Kidney tubule cell (primary cell): ENCODE measurements around the gene ABCB9.
A peak's percentile ranks its signal among the peaks of the same experiment; 100 is the strongest.
"Not testable (repeated sequence)": the region's sequence is repeated elsewhere in the genome, so short reads cannot be mapped to it uniquely, and the experiment has no call there.

Experiments used
- DNase-seq: peaks from one replicate; pipeline ENCODE4 v3.0.0-alpha.2; 2018; ENCODE audit warnings: low spot score

The ABCB9 gene

GRCh38 chr12:122965851-122966742 is at the start of gene ABCB9:
Gene ABCB9, minus strand, starts transcription at chr12:122966463. Its CDS starts 6,228 bp downstream, at chr12:122960235.
- peak; percentile 91 for DNase-seq

GRCh38 chr12:123014473-123014872 is 48.2 kb upstream of the ABCB9 start:
- DNase-seq = not testable (repeated sequence)

GRCh38 chr12:123013185-123014095 is 47.2 kb upstream of the ABCB9 start:
- no peak for DNase-seq

GRCh38 chr12:123011701-123012100 is 45.4 kb upstream of the ABCB9 start:
- no peak for DNase-seq

- no peak for DNase-seq
Observed at GRCh38 chr12:123010681-123011080, 44.4 kb upstream of the ABCB9 start.

GRCh38 chr12:123010110-123010509 is 43.8 kb upstream of the ABCB9 start:
- no peak for DNase-seq

- no peak for DNase-seq
Observed at GRCh38 chr12:123006977-123007376, 40.7 kb upstream of the ABCB9 start.

GRCh38 chr12:123005081-123005626 is 38.9 kb upstream of the ABCB9 start:
- DNase-seq = no peak

- no peak for DNase-seq
Observed at GRCh38 chr12:123004287-123004686, 38.0 kb upstream of the ABCB9 start.

GRCh38 chr12:123003257-123003656 is 37.0 kb upstream of the ABCB9 start:
- no peak for DNase-seq

- DNase-seq = no peak
Observed at GRCh38 chr12:123001464-123001863, 35.2 kb upstream of the ABCB9 start.

GRCh38 chr12:123000578-123000977 is 34.3 kb upstream of the ABCB9 start:
- no peak for DNase-seq

- no peak for DNase-seq
Observed at GRCh38 chr12:122999986-123000420, 33.7 kb upstream of the ABCB9 start.

- no peak for DNase-seq
Observed at GRCh38 chr12:122999196-122999946, 33.1 kb upstream of the ABCB9 start.

GRCh38 chr12:122998316-122998715 is 32.1 kb upstream of the ABCB9 start:
- DNase-seq = no peak

GRCh38 chr12:122997343-122998250 is 31.3 kb upstream of the ABCB9 start:
- no peak for DNase-seq

GRCh38 chr12:122996621-122997342 is 30.5 kb upstream of the ABCB9 start:
- no peak for DNase-seq

- DNase-seq = no peak
Observed at GRCh38 chr12:122996188-122996601, 29.9 kb upstream of the ABCB9 start.

- no peak for DNase-seq
Observed at GRCh38 chr12:122995503-122996187, 29.4 kb upstream of the ABCB9 start.
